A549 treated with dexamethasone at 1 μM for 4 hours (cell line): ENCODE measurements around the gene MS4A6E. TPM values are rescaled to one million over a fixed set of nuclear protein-coding genes. Genes with fewer than 3 reads are reported as not detected.

Source experiments
- total RNA-seq: library from RNA; stranded (reverse); fragments of 200-300 nt; extraction: Qiagen RNA extraction; gene quantifications from 5 replicates; pipeline ENCODE4 v1.2.3, GENCODE V29; 2022

MS4A6E gene
- total RNA-seq = not detected in 5 replicates

GRCh38 chr11:60326955-60327354 is at the start of gene MS4A6E:
TSS of gene MS4A6E (plus strand) at chr11:60327255. CDS start at chr11:60334896, 7,641 bp downstream.

DNA sequence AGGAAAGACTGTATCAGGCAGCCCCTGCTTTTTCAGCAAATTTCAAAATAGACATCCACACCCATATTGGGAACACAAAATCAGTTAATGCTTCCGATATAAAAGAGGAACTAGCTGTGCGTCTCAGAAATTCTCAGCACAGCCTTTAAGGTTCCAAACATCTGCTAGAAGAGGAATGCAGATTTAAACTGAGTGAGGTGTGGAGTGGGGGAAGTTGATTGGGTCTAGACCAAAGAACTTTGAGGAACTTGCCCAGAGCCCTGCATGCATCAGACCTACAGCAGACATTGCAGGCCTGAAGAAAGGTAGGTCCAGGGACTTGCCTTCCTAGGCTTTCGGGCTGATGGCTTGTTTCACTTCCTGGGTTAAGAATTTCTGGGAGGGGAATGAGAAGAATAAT is 46.6 kb upstream of the MS4A6E start, which contains the start of gene MS4A4A:
MS4A4A (plus strand) TSS at position 255 of the 400 bp plus-strand sequence; CDS start at position 265, 10 bp downstream.

GRCh38 chr11:60378354-60378753 is 51.3 kb downstream of the MS4A6E start, which contains the start of gene MS4A7:
TSS of gene MS4A7 (plus strand) at chr11:60378532. CDS start at chr11:60383142, 4,610 bp downstream.

Other genes starting within 250 kb of the MS4A6E start
- not detected in 5 replicates for gene MS4A2, start 238.6 kb upstream of the MS4A6E start, total RNA-seq
- gene MS4A6A, start 144.2 kb upstream of the MS4A6E start, total RNA-seq = not detected in 5 replicates
- not detected in 5 replicates for gene MS4A4E, start 84.1 kb upstream of the MS4A6E start, total RNA-seq
- not detected in 5 replicates for gene MS4A4A, start 46.6 kb upstream of the MS4A6E start, total RNA-seq
- not detected in 5 replicates for gene MS4A7, start 51.3 kb downstream of the MS4A6E start, total RNA-seq
- gene MS4A14, start 69.2 kb downstream of the MS4A6E start, total RNA-seq = not detected in 5 replicates
- not detected in 5 replicates for gene MS4A5, start 102.3 kb downstream of the MS4A6E start, total RNA-seq
- gene MS4A1, start 128.6 kb downstream of the MS4A6E start, total RNA-seq = not detected in 5 replicates
- not detected in 5 replicates for gene MS4A12, start 165.5 kb downstream of the MS4A6E start, total RNA-seq
- gene MS4A13, start 188.1 kb downstream of the MS4A6E start, total RNA-seq = not detected in 5 replicates